Measurements from ENCODE around the gene CCDC157.
"Not testable (repeated sequence)": the region's sequence is repeated elsewhere in the genome, so short reads cannot be mapped to it uniquely, and the experiment has no call there.

DNA sequence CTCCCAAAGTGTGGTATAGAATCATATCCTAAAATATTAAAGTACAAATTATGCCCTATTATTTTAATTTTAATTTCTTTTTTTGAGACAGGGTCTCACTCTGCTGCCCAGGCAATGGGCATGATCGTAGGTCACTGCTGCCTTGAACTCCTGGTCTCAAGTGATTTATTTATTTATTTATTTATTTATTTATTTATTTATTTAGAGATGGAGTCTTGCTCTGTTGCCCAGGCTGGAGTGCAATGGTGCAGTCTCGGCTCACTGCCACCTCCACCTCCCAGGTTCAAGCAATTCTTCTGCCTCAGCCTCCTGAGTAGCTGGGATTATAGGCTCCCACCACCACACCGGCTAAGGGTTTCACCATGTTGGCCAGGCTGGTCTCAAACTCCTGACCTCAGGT is 44.2 kb downstream of the CCDC157 start:
- TF ChIP-seq, protein P1, sequence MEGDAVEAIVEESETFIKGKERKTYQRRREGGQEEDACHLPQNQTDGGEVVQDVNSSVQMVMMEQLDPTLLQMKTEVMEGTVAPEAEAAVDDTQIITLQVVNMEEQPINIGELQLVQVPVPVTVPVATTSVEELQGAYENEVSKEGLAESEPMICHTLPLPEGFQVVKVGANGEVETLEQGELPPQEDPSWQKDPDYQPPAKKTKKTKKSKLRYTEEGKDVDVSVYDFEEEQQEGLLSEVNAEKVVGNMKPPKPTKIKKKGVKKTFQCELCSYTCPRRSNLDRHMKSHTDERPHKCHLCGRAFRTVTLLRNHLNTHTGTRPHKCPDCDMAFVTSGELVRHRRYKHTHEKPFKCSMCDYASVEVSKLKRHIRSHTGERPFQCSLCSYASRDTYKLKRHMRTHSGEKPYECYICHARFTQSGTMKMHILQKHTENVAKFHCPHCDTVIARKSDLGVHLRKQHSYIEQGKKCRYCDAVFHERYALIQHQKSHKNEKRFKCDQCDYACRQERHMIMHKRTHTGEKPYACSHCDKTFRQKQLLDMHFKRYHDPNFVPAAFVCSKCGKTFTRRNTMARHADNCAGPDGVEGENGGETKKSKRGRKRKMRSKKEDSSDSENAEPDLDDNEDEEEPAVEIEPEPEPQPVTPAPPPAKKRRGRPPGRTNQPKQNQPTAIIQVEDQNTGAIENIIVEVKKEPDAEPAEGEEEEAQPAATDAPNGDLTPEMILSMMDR (conservative IDR thresholded peaks at IDR 0.05): not testable (repeated sequence)
- not testable (repeated sequence) for TF ChIP-seq EZH2 (IDR thresholded peaks at IDR 0.05; ENCODE audit: low read depth)
